Activated CD8-positive, alpha-beta T cell treated with anti-CD3 and anti-CD28 coated beads for 36 hours (primary cell): ENCODE measurements around the gene SUCLG1. TPM values are rescaled to one million over a fixed set of nuclear protein-coding genes. Genes with fewer than 3 reads are reported as not detected.

Experiments used
- ATAC-seq: fragments of 200-7000 bp; cut with Tn5 transposase; one replicate; pipeline ENCODE4 v1.10.0; 2021; ENCODE audit warnings: mild to moderate bottlenecking, moderate library complexity
- CTCF ChIA-PET: fragments of 350-600 bp; sonication (Branson Sonifier 250); formaldehyde crosslinking; loops from one replicate; lab custom pipeline; 2021; ENCODE audit warnings: antibody characterized with exemption; lab: Charles Lee
- POLR2A ChIA-PET: fragments of 350-600 bp; sonication (Branson Sonifier 250); formaldehyde crosslinking; loops from one replicate; lab custom pipeline; 2021; ENCODE audit warnings: antibody characterized with exemption; lab: Charles Lee
- DNase-seq: peaks from one replicate; pipeline ENCODE4 v3.0.0-alpha.2; 2020
- H3K27ac Mint-ChIP-seq: one replicate; pipeline ENCODE4 v1.8.0; 2021; ENCODE audit warnings: mild to moderate bottlenecking, mixed read lengths
- H3K27me3 Mint-ChIP-seq: one replicate; pipeline ENCODE4 v1.8.0; 2021; ENCODE audit warnings: mixed read lengths
- H3K36me3 Mint-ChIP-seq: one replicate; pipeline ENCODE4 v1.8.0; 2021; ENCODE audit warnings: low read depth, mixed read lengths
- H3K4me1 Mint-ChIP-seq: one replicate; pipeline ENCODE4 v1.8.0; 2021; ENCODE audit warnings: low read depth, mixed read lengths
- H3K4me3 Mint-ChIP-seq: one replicate; pipeline ENCODE4 v1.8.0; 2021; ENCODE audit warnings: mild to moderate bottlenecking, moderate library complexity, mixed read lengths
- H3K9me3 Mint-ChIP-seq: one replicate; pipeline ENCODE4 v1.8.0; 2021; ENCODE audit warnings: mixed read lengths
- intact Hi-C: fragments of 100-400 bp; cut with micrococcal nuclease; formaldehyde crosslinking; loops from one replicate; pipeline ENCODE4 v1.10.0; 2022
- total RNA-seq, 2 experiments: library from RNA; stranded (reverse); gene quantifications; one replicate each; pipeline ENCODE4 v1.2.3, GENCODE V29; 2021
- TF ChIP-seq, protein P1 (sequence below): fragments of 200-600 bp; IDR thresholded peaks from one replicate; pipeline ENCODE4 v1.8.0; 2022; ENCODE audit warnings: antibody characterized with exemption, mild to moderate bottlenecking

SUCLG1 gene
- total RNA-seq, 2 experiments from 2014 or later = 69.0 to 69.1 TPM

DNA sequence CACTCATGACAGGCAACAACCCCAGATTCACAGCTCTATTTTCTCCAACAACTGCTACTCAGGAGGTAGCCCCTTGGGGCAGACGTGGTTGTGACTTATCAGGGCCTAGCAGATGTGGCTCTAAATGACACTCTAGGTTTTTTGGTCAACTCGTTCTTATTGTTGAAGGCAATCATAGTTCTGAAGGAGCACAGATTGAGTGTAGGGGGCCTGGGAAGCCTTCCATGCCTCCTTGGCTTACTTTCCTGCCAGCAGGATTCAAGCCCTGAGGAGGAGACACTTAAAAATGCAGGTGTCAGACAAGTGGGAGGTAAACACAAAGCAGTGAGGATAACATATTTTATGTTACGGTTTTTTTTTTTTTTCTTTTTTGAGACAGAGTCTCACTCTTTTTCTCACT, 23.5 kb upstream of the SUCLG1 start:
- no peak for ATAC-seq
- no peaks in the 10 kb centered on the region for H3K27me3 Mint-ChIP-seq
- DNase-seq = no peak
- intact Hi-C loops = loop anchor here (10.0 kb wide), 1 partner anchor 812 kb away; no protein-coding TSS in a partner anchor
- H3K4me1 Mint-ChIP-seq = peaks cover 18% of the 10 kb centered on the region
- ChIA-PET POLR2A (no interaction called here), CTCF (interaction anchor here (1.1 to 1.7 kb wide), 2 partner anchors 14 to 443 kb away, joined by 4 to 7 read pairs; no protein-coding TSS in a partner anchor)
- H3K27ac Mint-ChIP-seq = no peak overlapping the region
- H3K4me3 Mint-ChIP-seq = no peak overlapping the region
- TF ChIP-seq, protein P1, sequence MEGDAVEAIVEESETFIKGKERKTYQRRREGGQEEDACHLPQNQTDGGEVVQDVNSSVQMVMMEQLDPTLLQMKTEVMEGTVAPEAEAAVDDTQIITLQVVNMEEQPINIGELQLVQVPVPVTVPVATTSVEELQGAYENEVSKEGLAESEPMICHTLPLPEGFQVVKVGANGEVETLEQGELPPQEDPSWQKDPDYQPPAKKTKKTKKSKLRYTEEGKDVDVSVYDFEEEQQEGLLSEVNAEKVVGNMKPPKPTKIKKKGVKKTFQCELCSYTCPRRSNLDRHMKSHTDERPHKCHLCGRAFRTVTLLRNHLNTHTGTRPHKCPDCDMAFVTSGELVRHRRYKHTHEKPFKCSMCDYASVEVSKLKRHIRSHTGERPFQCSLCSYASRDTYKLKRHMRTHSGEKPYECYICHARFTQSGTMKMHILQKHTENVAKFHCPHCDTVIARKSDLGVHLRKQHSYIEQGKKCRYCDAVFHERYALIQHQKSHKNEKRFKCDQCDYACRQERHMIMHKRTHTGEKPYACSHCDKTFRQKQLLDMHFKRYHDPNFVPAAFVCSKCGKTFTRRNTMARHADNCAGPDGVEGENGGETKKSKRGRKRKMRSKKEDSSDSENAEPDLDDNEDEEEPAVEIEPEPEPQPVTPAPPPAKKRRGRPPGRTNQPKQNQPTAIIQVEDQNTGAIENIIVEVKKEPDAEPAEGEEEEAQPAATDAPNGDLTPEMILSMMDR = no peak
- peaks cover 2% of the 10 kb centered on the region for H3K9me3 Mint-ChIP-seq
- H3K36me3 Mint-ChIP-seq = no peaks in the 10 kb centered on the region

DNA sequence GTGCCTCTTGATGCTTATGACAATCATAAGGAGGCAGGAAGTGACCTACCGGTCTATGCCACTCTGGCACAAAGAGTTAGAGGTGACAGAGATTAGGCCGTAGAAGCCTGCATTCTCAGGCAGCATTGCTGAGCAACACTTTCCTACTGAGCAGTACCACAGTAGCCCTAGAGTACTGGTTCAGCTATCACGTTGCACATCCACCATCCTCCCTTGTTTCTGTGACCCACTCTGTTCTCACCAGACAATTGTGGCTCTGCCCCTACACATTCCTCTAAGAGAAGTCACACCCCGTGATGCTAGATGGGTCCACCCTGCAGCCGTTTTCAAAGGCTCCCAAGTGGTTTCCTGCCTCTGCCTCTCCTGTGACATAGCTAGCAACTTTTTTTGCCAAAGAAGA, 22.6 kb upstream of the SUCLG1 start:
- ATAC-seq (peak; percentile 93), DNase-seq (peak; percentile 49)
- TF ChIP-seq, protein P1 = no peak
- H3K4me1 Mint-ChIP-seq = peaks cover 18% of the 10 kb centered on the region
- ChIA-PET CTCF (interaction anchor here (1.1 to 1.7 kb wide), 3 partner anchors 13 to 817 kb away, joined by 3 to 7 read pairs (median 4); no protein-coding TSS in a partner anchor), POLR2A (no interaction called here)
- peaks cover 8% of the 10 kb centered on the region for H3K9me3 Mint-ChIP-seq
- no peaks in the 10 kb centered on the region for H3K27me3 Mint-ChIP-seq
- no peak overlapping the region for H3K4me3 Mint-ChIP-seq
- peak overlapping the region; percentile 21 for H3K27ac Mint-ChIP-seq
- intact Hi-C loops = loop anchor here (10.0 kb wide), 1 partner anchor 813 kb away; no protein-coding TSS in a partner anchor
- no peaks in the 10 kb centered on the region for H3K36me3 Mint-ChIP-seq

DNA sequence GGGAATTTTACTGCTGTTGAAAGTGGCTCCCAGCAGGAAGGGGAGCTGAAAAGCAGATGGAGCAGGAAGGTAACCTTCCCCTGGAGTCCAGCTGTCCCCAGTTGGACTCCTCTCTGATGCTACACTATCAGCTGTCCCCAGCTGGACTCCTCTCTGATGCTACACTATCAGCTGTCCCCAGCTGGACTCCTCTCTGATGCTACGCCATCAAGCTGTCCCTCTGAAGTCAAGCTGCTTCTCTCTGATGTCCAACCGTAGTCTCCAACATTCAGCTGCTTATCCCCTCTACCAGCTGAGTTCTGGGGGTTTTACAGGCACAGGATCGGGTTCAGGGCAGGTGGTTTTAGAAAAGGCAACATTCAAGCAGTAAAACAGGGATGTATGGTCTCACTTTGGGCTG, 19.8 kb upstream of the SUCLG1 start:
- intact Hi-C loops = no loop called here
- Mint-ChIP-seq H3K9me3 (peaks cover 8% of the 10 kb centered on the region), H3K4me3 (no peak overlapping the region), H3K4me1 (peaks cover 18% of the 10 kb centered on the region), H3K27ac (no peak overlapping the region), H3K36me3 (no peaks in the 10 kb centered on the region), H3K27me3 (no peaks in the 10 kb centered on the region)
- CTCF ChIA-PET = no interaction called here
- POLR2A ChIA-PET = no interaction called here
- TF ChIP-seq, protein P1 = no peak
- DNase-seq (no peak), ATAC-seq (no peak)

DNA sequence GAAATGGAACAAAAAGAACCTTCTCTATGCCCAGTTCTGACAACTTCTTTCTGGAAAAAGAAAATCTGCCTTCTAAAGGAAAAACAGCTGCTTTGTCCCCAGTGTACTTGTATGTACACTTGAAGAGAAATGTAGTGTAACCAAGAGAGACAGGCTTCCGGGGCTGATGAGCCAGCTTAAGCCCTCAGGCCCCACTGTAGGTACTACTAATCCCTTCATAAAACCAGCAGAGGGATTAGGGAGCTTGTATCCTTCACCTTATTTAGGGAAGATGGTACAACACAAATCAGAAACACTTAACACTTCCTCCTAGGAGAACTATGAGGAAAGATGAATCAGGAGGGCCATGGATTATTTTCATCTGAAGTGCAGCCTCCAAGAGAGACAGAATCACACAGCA, 18.8 kb upstream of the SUCLG1 start:
- TF ChIP-seq, protein P1 = no peak
- H3K4me3 Mint-ChIP-seq = no peak overlapping the region
- H3K4me1 Mint-ChIP-seq = peaks cover 18% of the 10 kb centered on the region
- no peaks in the 10 kb centered on the region for H3K36me3 Mint-ChIP-seq
- CTCF ChIA-PET = no interaction called here
- no peaks in the 10 kb centered on the region for H3K27me3 Mint-ChIP-seq
- no peak overlapping the region for H3K27ac Mint-ChIP-seq
- DNase-seq (no peak), ATAC-seq (no peak)
- peaks cover 8% of the 10 kb centered on the region for H3K9me3 Mint-ChIP-seq
- intact Hi-C loops = no loop called here
- POLR2A ChIA-PET = no interaction called here

DNA sequence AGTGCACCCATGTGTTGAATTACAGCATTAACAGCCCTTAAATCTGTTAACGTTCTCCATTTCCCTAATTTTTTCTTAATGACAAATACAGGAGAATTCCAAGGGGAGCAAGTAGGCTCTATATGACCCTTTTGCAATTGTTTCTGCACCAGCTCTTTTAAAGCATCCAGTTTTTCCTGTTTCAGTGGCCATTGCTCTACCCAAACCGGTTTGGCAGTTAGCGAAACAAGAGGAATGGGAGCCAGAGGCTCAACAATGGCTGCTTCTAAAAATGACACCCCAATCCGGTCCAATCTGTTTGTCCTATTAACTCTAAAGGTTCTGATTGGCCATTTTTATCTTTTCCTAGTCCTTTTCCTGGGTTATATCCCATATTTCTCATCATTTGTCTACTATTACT, 15.1 kb upstream of the SUCLG1 start:
- intact Hi-C loops = no loop called here
- Mint-ChIP-seq H3K36me3 (peaks cover 1% of the 10 kb centered on the region), H3K4me3 (no peak overlapping the region)

More for the DNA sequence above, 15.1 kb upstream of the SUCLG1 start:
- no peaks in the 10 kb centered on the region for H3K27me3 Mint-ChIP-seq
- TF ChIP-seq, protein P1 = no peak
- ChIA-PET POLR2A (no interaction called here), CTCF (no interaction called here)
- no peak for ATAC-seq
- peaks cover 10% of the 10 kb centered on the region for H3K9me3 Mint-ChIP-seq
- no peaks in the 10 kb centered on the region for H3K4me1 Mint-ChIP-seq
- no peak overlapping the region for H3K27ac Mint-ChIP-seq
- DNase-seq = no peak
